Measurements from ENCODE around the gene DYRK2.
"Not testable (repeated sequence)": the region's sequence is repeated elsewhere in the genome, so short reads cannot be mapped to it uniquely, and the experiment has no call there.

The DYRK2 gene

DNA sequence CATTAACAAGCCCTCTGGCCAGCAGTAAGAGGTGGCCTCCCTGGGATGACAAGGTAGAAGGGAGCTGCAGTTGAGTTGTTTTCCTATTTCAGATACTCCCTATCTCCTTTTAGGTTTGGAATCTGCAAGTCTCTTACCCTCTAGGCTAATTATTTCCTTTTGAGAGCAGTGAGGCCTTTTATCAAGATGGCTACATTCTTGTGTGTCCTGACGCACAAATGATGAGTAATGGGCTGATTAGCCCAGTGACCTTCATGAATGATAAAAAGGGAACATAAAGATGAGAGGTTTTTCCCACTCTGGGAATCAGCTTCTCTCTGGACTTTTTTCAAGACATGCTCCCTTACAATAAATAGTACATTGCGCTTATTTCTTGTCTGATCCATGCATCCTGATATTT, 22.9 kb downstream of the DYRK2 start:
- no peak for ATAC-seq
- no peak for DNase-seq

DNA sequence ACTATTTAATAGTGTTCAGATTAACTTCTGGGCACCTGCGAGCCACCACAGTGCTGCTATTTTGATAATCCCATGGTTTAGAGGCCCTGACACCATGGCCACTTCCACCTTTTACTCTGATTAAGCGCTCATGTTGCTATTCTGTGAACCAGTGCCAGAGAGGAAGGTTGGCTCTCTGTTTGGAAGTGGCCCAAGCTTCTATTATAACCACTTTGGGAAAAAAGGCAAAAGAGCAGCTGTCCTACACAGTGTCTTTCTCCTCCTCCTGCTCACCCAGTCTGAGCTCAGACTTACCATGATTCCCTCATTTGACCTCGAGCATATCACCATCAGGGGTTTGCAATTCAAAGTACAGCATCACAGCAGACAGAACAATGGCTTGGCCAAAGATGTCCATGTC, 23.3 kb downstream of the DYRK2 start:
- ATAC-seq = no peak
- DNase-seq = no peak

DNA sequence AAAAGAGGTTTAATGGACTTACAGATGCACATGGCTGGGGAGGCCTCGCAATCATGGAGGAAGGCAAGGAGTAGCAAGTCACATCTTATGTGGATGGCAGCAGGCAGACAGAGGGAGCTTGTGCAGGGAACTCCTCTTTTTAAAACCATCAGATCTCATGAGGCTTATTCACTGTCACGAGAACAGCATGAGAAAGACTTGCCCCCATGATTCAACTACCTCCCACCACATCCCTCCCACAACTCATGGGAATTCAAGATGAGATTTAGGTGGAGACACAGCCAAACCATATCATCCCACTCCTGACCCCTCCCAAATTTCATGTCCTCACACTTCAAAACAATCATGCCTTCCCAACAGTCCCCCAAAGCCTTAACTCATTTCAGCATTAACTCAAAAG, 24.0 kb downstream of the DYRK2 start:
- not testable (repeated sequence) for ATAC-seq, DNase-seq

DNA sequence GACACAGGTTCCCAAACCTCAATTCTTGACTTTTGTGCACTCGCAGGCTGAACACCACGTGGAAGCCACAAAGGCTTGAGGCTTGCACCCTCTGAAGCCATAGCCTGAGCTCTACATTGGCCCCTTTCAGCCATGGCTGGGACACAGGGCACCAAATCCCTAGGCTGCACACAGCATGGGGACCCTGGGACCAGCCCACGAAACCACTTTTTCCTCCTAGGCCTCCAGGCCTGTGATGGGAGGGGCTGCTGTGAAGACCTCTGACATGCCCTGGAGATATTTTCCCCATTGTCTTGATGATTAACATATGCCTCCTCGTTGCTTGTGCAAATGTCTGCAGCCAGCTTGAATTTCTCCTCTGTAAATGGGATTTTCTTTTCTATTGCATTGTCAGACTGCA, 25.0 kb downstream of the DYRK2 start:
- DNase-seq, ATAC-seq: not testable (repeated sequence)

DNA sequence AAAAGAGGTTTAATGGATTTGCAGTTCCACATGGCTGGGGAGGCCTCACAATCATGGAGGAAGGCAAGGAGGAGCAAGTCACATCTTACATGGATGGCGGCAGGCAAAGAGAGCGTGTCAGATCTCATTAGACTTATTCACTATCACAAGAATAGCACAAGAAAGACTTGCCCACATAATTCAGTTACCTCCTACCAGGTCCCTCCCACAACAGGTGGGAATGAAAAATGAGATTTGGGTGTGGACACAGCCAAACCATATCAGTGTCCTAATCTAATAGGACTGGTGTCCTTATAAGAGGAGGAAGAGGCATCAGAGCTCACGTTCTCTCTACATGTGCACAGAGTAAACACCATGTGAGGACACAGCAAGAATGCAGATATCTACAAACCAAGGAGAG, 25.9 kb downstream of the DYRK2 start:
- DNase-seq = no peak
- no peak for ATAC-seq

DNA sequence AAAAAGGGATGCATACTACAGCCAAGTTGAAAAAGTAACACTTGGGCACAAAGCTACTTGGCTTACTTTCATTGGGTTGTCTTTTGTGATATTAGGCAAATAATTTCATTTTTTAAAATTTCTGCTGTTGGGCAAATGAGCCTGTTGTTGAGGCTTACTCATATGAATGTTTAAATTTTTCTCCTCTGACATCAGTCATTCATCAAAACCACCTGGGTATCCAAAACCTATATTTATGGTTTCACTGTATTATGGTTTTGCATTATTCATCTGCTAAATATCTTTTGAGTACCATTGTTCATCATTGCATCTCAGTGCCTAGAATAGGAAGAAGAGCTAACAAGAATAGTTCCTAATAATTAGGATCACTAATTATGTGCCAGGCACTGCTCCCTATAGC, 28.1 kb downstream of the DYRK2 start:
- ATAC-seq (no peak), DNase-seq (no peak)

DNA sequence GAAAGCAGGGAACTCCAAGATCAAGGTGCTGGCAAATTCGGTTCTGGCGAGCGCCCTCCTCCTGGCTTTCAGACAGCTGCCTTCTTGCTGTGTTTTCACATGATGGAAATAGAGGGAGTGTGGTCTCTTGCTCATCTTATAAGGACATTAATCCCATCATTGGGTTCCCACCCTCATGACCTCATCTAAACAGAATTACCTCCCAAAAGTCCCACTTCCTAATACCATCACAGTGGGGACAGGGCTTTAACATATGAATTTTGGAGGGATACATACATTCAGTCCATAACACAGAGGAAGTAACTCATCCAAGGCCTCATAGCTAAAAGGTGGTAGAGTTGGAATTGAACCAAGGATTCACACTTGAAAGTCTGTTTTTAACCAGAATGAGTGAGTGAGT, 28.6 kb downstream of the DYRK2 start:
- ATAC-seq (no peak), DNase-seq (no peak)

DNA sequence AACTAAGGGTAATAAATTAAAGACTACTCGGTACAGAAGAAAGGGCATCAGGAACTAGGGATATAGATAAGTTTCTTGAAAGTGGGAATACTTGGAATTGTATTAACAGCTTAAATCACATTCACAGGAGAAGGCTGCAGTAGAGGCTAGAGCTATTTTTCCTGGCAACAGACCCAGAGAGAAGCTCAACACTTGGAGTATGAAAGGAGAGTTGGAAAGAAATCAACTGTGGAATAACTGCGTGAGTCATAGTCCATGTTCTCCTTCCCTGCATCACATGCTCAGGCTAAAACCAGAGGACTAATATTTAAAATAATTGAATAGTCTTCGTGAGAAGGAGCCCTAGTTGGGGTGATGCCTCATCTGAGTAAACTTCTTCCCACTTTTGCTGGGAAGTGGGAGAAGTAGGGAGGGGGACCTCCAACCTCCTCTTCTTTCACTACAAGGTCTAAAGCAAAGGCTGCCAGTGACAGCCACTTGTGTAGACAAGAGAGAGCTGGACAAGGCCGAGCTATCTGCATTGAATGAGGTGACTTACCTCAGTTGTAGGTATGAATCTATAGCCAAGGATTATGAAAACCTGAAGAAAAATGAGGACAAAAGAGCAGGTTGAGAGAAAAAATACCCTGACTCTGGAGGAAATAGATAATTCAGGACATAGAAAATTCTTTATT, 32.7 kb downstream of the DYRK2 start:
- ATAC-seq (no peak), DNase-seq (no peak)

DNA sequence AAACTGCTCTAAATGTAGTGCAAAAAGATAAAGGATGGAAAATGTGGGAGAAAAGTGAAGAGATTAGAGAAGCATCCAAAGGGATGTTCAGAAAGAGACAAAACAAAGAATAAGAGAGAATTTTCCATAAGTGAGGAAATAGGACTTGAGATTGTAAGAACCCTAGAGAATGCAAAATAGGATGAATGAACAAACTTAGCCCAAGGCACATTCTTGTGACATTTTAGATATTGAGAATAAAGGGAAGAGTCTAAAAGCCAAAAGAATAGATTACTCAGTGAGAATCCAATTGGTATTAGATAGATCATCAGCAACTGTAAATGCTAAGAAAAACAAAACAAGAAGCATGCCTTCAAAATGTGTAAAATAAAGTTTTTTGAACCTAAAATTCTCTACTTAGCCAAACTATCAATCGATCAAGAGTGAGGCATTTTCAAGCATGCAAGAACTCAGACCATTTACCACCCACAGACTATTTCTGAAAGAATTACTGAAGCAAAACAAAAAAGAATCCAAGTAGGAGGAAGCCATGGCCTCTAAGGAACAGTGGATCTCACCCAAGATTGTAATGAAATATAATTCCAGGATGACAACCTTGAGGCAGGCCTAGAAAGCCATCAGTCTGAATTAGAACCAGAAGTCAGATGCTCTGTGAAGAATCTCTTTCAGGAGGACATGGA, 33.5 kb downstream of the DYRK2 start:
- ATAC-seq (no peak), DNase-seq (no peak)

DNA sequence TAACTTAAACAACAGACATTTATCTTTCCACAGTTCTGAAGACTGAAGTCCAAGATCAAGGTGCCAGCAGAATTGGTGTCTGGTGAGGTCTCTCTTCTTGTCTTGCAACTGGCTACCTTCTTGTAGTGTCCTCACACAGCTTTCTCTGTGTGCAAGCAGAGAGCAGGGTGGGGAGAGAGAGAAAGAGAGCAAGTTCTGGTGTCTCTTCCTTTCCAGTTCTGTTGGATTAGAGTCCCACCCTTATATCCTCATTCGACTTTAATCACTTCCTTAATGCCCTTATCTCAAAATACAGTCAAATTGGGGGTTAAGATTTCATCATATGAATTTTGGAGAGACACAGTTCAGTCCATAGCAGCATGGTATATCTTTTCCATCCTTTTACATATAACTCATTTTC, 40.8 kb downstream of the DYRK2 start:
- no peak for ATAC-seq
- no peak for DNase-seq

DNA sequence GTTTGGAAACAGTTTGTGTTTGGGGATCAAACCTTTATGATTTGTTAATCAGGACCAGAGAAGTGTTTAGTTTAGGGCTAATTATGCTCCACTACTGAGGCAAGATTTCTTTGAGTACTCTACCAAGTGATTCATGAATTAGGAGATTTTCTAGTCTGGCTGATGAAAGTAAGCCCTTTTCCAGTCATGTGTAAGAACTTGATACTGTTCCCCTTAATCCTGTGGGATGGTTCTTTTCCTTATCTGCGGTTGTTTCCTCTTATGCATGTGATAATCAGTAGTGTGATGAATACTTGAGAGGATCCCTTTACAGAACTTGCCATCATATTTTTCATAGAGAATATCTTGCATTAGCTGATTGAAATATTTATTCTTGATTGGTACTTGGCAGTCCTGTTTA, 42.1 kb downstream of the DYRK2 start:
- no peak for DNase-seq
- ATAC-seq = no peak

DNA sequence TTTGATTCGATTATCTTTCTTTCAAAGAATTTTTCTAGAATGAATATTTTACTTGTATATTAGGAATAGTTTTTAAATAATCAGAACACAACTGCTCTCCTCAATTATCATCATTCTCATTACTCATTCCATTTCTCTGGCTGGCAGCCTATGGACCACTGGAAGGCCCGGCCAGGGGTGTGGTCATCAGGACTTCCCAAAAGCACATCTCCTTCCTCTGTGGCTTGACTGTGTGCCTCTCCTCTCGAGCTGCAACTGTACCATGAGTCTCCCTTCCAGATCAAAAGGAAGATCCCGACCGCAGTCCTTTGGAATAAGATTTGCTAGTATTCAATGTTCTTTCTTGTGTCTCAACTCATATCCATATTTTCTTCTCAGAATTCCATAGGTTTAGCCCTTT, 42.7 kb downstream of the DYRK2 start:
- ATAC-seq = no peak
- DNase-seq = no peak

DNA sequence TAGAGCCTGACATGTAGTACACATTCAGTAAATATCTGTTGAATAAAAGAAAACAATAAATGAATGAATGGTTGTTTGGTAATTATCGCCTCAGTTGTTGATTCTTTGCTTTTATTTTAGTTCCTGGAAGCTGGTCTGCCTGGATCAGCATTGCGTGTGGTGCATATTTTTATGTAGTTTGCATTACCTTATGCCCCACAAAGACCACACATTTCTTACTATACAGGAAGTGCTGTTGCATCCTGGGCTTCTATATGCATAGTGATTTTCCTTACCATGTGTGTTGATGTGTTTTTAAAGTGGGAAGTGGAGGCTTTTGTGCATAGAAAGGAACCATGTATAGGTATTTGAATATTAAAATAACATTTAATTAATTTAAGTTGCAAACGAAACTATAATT, 43.6 kb downstream of the DYRK2 start:
- no peak for DNase-seq
- no peak for ATAC-seq

DNA sequence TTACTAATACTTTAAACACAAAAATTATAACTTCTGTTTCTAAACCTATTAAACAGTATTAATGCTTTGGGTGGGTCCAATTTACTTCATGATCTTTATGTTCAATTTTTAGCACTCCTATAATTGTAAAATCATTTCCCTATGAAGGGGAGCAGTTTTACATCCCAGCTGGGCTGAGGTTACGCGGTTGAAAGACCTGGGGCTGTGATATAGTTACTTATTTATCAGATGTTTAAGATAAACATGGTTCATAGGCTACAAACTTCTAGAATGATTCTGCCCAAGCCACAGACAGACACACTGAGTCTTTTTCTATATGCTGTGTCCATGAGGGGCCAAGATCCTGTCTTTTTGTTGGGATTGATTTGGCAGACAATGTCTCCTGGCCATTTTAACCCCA, 44.4 kb downstream of the DYRK2 start:
- ATAC-seq (no peak), DNase-seq (no peak)

DNA sequence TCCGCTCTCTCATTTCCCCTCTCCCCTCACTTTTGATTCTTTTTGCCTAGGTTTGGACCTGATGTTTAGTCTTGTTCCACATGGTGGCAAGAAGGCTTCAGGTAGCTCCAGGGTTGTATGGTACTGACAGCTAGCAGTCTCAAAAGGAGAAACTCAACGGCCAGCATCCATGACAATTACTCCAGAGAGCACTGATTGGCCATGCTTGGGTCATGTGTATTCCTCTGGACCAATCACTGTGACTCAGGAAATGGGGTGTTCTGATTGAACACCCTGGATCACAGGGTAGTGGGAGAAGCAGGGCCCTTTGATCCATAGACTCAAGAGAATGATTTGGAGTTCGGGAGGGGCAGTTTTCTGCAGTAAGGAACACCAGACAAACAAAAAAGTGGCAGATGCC, 45.3 kb downstream of the DYRK2 start:
- DNase-seq (no peak), ATAC-seq (no peak)

DNA sequence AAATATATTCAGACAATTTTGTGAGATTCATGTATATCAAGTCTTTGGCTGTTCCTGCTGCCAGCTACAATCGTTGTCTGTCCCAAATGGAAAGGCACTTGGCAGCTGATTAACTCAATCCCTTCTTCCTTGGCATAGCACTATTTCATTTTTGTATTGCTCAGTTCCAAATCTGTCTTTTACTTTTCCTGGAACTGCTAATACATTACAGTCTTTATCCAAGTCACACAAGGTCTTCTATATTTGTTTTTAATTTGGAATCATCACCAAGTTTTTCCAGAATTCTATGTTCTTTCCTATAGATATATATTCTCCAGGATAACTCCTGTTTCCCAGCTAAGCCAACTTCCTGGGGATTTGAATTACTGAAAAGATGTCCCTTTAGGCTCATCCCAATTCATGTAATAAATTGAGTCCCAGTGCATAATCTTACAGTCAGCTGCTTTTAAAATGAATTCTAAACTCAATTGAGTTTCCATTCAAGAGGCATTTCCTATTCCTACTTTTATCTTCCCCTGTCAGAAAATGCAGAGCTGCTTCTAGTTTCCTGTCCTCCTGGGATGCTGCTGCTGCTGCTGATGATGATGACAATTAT, 45.9 kb downstream of the DYRK2 start:
- ATAC-seq (no peak), DNase-seq (no peak)

DNA sequence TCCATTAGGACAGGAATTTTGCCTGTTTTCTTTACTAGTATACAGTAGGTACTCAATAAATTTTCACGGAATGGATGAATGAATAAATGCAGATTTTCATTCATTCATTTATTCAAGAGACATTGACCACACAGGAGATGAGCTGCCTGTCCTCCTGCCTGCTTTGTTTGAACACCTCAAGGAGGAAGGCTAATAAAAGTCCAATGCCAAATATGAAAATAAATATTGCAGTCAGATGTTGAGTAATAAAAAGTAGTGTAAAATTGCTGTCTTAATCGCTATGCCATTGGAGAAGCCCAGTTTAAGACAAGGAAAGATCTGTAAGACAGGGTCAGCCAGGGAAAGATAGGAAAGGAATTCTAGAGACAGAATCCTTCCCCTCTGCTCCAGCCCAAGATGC, 47.4 kb downstream of the DYRK2 start:
- ATAC-seq (no peak), DNase-seq (no peak)

DNA sequence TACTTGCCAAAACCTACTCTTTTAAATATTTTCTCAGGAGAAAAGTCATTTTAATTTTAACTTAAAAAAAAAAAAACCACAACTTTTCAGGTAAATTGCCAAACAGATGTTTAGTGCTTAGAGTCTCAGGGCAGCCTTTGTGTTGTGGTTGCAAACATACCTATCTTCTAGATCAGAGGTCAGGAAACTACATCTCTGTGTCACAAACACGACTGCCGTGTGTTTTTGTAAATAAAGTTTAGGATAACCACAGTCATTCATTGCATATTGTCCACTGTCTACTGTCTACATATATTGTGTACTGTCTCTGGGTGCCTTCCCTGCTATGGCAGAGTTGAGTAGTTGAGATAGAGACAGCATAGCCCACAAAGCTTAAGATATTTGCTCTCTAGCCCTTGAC, 48.9 kb downstream of the DYRK2 start:
- ATAC-seq (no peak), DNase-seq (no peak)

DNA sequence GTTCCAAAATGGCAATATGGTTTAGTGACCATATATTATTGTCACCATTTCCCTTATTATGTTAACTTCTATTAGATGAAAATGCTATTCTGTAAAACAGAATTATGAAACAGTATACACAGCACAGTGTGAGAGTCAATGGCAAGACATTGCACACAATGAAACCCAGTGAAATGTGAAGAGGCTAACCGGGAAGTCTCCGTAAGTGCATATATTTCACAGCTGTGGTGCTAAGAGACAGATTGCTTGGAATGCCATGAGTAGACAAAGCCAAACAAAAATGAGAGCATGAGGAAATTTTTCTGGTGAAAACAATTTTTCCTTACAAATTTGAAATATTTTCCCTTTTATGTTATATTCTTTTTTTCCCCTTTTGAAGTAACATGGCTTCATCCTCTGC, 49.4 kb downstream of the DYRK2 start:
- ATAC-seq (no peak), DNase-seq (no peak)

DNA sequence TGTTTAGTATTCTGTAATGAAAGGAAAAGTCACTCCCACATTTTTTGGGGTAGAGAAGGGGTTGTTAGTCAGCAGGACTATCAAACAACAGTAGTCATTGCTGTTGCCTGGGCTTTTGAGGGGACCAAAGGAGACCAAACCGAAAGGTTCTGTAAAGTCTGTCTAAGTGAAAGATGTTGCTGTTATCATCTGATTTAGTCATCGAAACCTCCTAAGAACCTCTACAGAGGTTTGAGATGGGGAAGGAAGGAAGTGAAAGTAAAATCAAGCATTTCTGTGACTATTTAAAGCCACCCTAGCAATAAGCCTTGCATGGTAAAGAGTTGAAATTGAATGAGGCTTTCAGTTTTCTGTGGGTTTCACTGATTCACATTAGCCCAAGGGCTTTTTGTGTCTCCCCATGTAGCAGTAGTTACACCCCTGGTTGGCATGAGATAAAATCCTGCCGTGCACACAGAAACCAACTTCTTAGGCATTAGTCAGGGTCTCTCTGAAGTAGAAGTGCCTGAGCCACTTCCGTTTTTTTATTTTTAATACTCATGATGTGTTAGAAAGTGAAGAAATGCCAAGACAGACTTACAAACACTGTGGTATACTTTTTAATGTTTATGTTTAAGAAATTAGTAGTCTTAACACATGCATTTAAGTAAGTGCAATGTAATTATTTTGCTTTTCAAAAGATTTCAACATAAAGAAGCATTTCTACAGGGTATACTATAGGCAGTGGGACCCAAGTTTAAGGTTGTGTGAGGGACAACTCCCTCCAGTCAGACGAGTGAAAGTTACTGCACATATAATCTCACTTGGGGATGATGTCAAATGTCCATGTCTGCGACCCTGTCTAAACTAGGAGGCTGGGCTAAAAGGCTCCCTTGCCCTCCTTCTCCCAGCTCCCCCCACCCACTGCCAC, 50.4 kb downstream of the DYRK2 start:
- ATAC-seq (peak; percentile 94), DNase-seq (peak; percentile 47)

DNA sequence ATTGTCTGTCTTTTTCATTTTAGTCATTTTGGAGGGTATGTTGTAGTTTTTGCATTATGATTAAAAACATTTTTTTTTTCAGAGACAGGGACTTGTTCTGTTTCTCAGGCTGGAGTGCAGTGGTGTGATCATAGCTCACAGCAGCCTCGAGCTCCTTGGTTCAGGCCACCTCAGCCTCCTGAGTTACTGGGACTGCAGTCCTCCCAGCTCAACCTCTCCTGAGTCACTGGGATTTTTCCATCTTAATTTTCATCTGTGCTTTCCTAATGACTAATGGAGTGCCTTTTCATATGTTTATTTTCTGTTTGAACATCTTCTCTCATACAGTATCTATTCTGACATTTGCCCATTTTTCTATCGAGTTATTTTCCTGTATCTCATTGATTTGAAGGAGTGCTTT, 52.6 kb downstream of the DYRK2 start:
- no peak for DNase-seq
- ATAC-seq = no peak

DNA sequence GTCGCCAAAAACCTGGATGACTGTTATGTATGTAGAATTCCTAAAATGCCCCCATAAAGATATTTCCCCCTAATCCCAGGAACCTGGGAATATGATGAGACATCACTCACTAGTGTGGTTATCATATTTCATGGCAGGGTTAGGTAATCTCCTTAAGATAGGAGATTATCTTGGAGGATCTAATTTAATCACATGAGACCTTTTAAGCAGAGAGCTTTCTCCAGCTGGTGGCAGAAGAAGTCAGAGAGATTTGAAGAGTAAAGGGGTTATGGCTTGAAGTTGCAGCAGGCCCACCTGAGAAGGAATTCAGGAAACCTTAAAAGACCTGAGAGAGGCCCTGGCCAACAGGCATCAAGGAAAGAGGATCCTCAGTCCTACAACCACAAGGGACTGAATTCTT, 53.6 kb downstream of the DYRK2 start:
- no peak for DNase-seq
- no peak for ATAC-seq

DNA sequence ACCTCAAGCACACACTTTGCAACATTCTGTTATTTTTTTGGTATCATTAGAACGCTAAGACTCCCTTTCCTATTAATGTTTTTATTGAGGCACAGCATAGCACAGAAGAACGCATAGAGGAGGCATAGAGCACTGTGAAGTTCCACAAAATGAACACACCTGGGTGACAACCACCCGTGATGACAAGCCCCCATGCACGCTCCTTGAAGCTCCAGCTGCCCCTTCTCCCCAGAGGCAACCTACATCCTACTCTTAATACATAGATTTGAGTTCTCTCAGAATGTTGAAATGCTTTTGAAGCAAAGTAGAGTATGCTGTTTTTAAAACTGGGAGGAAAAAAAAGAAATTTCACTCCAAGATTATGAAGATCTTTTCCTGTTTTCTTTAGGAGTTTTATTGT, 55.5 kb downstream of the DYRK2 start:
- ATAC-seq = no peak

More for the DNA sequence above, 55.5 kb downstream of the DYRK2 start:
- no peak for DNase-seq
